ENCODE data around the gene KIAA1586.

Gene KIAA1586

GRCh38 chr6:57024321-57024720 is 22.2 kb upstream of the KIAA1586 start:
- no peaks in the 10 kb centered on the region for H3K36me3 ChIP-seq (ENCODE audit: low read depth)
- no peak overlapping the region for H3K27ac ChIP-seq (ENCODE audit: poor library complexity, severe bottlenecking)
- peaks cover 5% of the 10 kb centered on the region for H3K9me3 ChIP-seq (ENCODE audit: severe bottlenecking)
- no peaks in the 10 kb centered on the region for H3K4me1 ChIP-seq (ENCODE audit: insufficient read depth, poor library complexity, severe bottlenecking)
- no peaks in the 10 kb centered on the region for H3K27me3 ChIP-seq (ENCODE audit: insufficient read depth, poor library complexity, severe bottlenecking)
- DNase-seq (ENCODE audit: low spot score) (no peak), ATAC-seq (ENCODE audit: low read depth) (no peak)
- TF ChIP-seq CTCF (IDR thresholded peaks at IDR 0.05; ENCODE audit: poor library complexity, severe bottlenecking) = no peak
- no peak overlapping the region for H3K4me3 ChIP-seq (ENCODE audit: severe bottlenecking)

- no peak for TF ChIP-seq CTCF (IDR thresholded peaks at IDR 0.05; ENCODE audit: poor library complexity, severe bottlenecking)
These were observed 21.7 kb upstream of the KIAA1586 start for GRCh38 chr6:57024775-57025174.

GRCh38 chr6:57026001-57026400 is 20.5 kb upstream of the KIAA1586 start:
- no peaks in the 10 kb centered on the region for H3K27me3 ChIP-seq (ENCODE audit: insufficient read depth, poor library complexity, severe bottlenecking)
- no peak for TF ChIP-seq CTCF (IDR thresholded peaks at IDR 0.05; ENCODE audit: poor library complexity, severe bottlenecking)
- peaks cover 5% of the 10 kb centered on the region for H3K9me3 ChIP-seq (ENCODE audit: severe bottlenecking)
- no peak overlapping the region for H3K27ac ChIP-seq (ENCODE audit: poor library complexity, severe bottlenecking)
- DNase-seq (ENCODE audit: low spot score) (no peak), ATAC-seq (ENCODE audit: low read depth) (no peak)
- H3K36me3 ChIP-seq (ENCODE audit: low read depth) = no peaks in the 10 kb centered on the region
- H3K4me3 ChIP-seq (ENCODE audit: severe bottlenecking) = no peak overlapping the region
- no peaks in the 10 kb centered on the region for H3K4me1 ChIP-seq (ENCODE audit: insufficient read depth, poor library complexity, severe bottlenecking)

More at GRCh38 chr6:57024775-57025174, 21.7 kb upstream of the KIAA1586 start:
- no peak overlapping the region for H3K27ac ChIP-seq (ENCODE audit: poor library complexity, severe bottlenecking)
- peaks cover 5% of the 10 kb centered on the region for H3K9me3 ChIP-seq (ENCODE audit: severe bottlenecking)
- no peak for DNase-seq (ENCODE audit: low spot score)
- H3K36me3 ChIP-seq (ENCODE audit: low read depth) = no peaks in the 10 kb centered on the region
- no peak overlapping the region for H3K4me3 ChIP-seq (ENCODE audit: severe bottlenecking)
- H3K27me3 ChIP-seq (ENCODE audit: insufficient read depth, poor library complexity, severe bottlenecking) = no peaks in the 10 kb centered on the region
- no peaks in the 10 kb centered on the region for H3K4me1 ChIP-seq (ENCODE audit: insufficient read depth, poor library complexity, severe bottlenecking)
- no peak for ATAC-seq (ENCODE audit: low read depth)

- ATAC-seq (ENCODE audit: low read depth) (no peak), DNase-seq (ENCODE audit: low spot score) (no peak)
- Histone ChIP-seq H3K4me3 (ENCODE audit: severe bottlenecking) (no peak overlapping the region), H3K9me3 (ENCODE audit: severe bottlenecking) (peaks cover 5% of the 10 kb centered on the region), H3K27ac (ENCODE audit: poor library complexity, severe bottlenecking) (no peak overlapping the region), H3K27me3 (ENCODE audit: insufficient read depth, poor library complexity, severe bottlenecking) (no peaks in the 10 kb centered on the region), H3K36me3 (ENCODE audit: low read depth) (no peaks in the 10 kb centered on the region), H3K4me1 (ENCODE audit: insufficient read depth, poor library complexity, severe bottlenecking) (no peaks in the 10 kb centered on the region)
- no peak for TF ChIP-seq CTCF (IDR thresholded peaks at IDR 0.05; ENCODE audit: poor library complexity, severe bottlenecking)
These were observed 19.2 kb upstream of the KIAA1586 start for GRCh38 chr6:57027301-57027700.

- no peaks in the 10 kb centered on the region for H3K4me1 ChIP-seq (ENCODE audit: insufficient read depth, poor library complexity, severe bottlenecking)
- DNase-seq (ENCODE audit: low spot score) = no peak
- H3K36me3 ChIP-seq (ENCODE audit: low read depth) = no peaks in the 10 kb centered on the region
- H3K4me3 ChIP-seq (ENCODE audit: severe bottlenecking) = no peak overlapping the region
- no peak for ATAC-seq (ENCODE audit: low read depth)
- H3K27ac ChIP-seq (ENCODE audit: poor library complexity, severe bottlenecking) = no peak overlapping the region
- H3K9me3 ChIP-seq (ENCODE audit: severe bottlenecking) = peaks cover 5% of the 10 kb centered on the region
- no peak for TF ChIP-seq CTCF (IDR thresholded peaks at IDR 0.05; ENCODE audit: poor library complexity, severe bottlenecking)
- no peaks in the 10 kb centered on the region for H3K27me3 ChIP-seq (ENCODE audit: insufficient read depth, poor library complexity, severe bottlenecking)
These were observed 17.3 kb upstream of the KIAA1586 start for GRCh38 chr6:57029213-57029612.
